Skin epidermis (tissue), 12 donors: ENCODE measurements around the gene USP38.
"Not testable (repeated sequence)": the region's sequence is repeated elsewhere in the genome, so short reads cannot be mapped to it uniquely, and the experiment has no call there.

Experiments used
- H3K27ac ChIP-seq, 21 experiments: fragments of 200-600 bp; sonication (generic) in 11 of 21; one replicate each; pipeline ENCODE4 v1.5.0; 2020; ENCODE audit warnings: mild to moderate bottlenecking in 3 of 21, inconsistent platforms in 2 of 21, moderate library complexity in 2 of 21
- H3K4me3 ChIP-seq, 7 experiments: fragments of 200-600 bp; sonication (generic) in 2 of 7; one replicate each; pipeline ENCODE4 v1.5.0; 2020; ENCODE audit warnings: inconsistent platforms in 2 of 7, mild to moderate bottlenecking in 2 of 7, moderate library complexity in 1 of 7

USP38 gene

GRCh38 chr4:143203577-143203976, 18.9 kb downstream of the USP38 start:
- no peak overlapping the region for H3K27ac ChIP-seq
- H3K4me3 ChIP-seq = no peak overlapping the region

DNA sequence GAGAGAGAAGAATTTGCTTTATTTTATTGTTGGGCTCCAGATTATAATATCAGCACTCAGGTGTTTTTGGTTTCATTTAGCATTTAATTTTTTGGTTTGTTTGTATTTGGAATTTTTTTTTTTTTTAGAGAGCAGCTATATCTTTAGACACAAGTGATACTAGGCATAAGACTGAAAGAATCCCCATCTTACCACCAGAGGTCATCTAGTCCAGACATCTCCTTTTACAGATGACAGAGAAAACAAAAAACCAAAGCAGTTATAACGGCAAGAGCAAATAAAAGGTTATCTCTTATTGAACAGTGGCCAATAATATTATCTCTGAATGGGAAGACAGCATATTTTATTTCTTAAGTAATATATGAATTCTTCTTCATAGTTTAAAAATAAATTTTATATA, 22.8 kb downstream of the USP38 start:
- Histone ChIP-seq H3K4me3 (no peak overlapping the region), H3K27ac (no peak overlapping the region)

DNA sequence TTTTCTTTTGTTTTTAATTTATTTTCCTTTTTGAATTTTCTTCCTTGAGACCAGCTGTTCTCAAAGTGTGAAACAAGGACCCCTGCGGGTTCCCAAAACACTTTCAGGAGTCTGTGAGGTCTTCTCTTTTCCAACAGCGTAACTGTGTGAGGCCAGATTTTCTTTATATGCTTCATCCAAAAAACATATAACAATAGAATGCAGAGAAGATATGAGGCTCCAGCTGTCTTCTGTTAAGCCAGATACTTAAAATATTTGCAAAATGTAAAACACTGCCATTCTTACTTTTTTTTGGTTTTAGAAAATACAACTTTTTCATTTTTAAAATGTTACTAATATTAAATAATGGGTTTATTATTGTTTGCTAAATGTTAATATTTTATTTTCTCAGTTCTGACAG, 27.8 kb downstream of the USP38 start:
- H3K27ac ChIP-seq = no peak overlapping the region
- no peak overlapping the region for H3K4me3 ChIP-seq

GRCh38 chr4:143215873-143216272, 31.2 kb downstream of the USP38 start:
- H3K27ac ChIP-seq = no peak overlapping the region
- H3K4me3 ChIP-seq = no peak overlapping the region

- no peak overlapping the region for H3K27ac ChIP-seq
Observed at GRCh38 chr4:143224255-143224654, 39.5 kb downstream of the USP38 start.

GRCh38 chr4:143225167-143225566, 40.5 kb downstream of the USP38 start:
- Histone ChIP-seq H3K4me3 (no peak overlapping the region), H3K27ac (no peak overlapping the region)

More at GRCh38 chr4:143224255-143224654, 39.5 kb downstream of the USP38 start:
- no peak overlapping the region for H3K4me3 ChIP-seq

GRCh38 chr4:143230683-143231082, 46.0 kb downstream of the USP38 start:
- H3K27ac ChIP-seq = no peak overlapping the region
- no peak overlapping the region for H3K4me3 ChIP-seq

DNA sequence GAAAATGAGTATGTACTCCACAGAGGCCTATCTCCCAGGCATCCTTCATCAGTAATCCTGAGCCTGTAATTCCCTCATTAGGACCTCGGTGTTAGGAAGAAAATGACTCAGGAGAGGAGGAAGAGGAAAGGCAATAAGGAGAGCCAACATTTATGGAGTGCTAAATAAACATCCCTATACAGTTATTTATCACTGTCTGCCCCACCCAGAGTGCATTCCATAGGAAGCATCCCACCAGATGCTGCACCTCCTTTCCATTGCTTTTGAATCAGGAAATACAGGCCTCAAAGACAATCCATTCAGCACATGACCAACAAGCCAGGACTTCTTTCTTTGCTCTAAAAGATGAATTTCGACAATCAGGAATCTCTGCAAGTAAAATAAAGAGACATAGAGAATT, 47.6 kb downstream of the USP38 start:
- Histone ChIP-seq H3K4me3 (no peak overlapping the region), H3K27ac (no peak overlapping the region)

DNA sequence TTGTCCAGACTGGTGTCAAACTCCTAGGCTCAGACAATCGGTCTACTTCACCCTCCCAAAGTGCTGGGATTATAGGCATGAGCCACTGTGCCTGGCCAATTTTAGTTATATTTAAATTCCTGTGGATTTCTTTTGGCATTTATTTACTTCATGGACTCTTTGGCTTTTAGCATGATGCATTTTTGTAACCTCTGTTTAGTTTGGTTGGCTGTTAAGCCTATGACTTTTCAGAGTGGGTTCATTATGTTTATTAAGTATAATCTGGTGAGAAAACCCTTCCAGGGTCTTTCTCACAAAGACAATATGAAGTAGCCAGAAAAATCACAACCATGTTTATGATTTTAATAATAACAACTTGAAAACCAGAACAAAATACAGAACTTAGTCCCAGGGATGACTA, 49.4 kb downstream of the USP38 start:
- Histone ChIP-seq H3K4me3 (no peak overlapping the region), H3K27ac (no peak overlapping the region)

GRCh38 chr4:143237195-143237594, 52.5 kb downstream of the USP38 start:
- not testable (repeated sequence) for H3K27ac ChIP-seq, H3K4me3 ChIP-seq

DNA sequence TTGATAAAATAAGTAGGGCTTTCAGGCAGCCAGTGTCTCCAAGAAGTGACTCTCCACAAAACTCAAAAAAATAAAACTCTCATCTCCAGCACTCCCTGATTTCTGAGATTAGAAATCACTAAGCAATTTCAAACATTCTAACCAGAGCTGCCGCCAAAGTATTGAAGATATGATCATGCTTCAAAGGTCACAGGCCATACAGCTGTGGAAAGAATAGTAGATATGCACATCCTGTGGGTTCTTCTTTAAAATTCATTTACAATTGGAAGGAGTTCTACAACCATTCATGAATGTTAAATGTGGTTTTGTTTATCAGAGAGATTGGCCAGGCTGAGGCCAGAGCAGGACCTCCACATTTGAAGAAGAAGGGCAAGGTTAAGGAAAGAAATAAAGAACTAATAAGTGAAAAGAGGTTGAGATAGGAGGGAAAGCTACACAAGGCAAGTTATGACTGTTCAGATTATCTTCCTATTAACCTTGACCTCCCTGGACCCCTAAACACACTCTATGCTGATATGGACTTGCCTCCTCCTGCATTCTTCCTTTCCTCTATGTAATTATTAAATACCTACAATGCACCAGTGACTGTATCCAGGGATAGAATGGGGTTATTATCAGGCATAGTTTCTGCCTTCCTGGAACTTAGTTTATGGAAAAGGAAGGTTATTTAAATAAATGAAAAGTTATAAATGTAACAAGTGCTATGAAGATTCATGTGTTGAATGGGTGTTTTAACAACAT, 56.4 kb downstream of the USP38 start:
- H3K4me3 ChIP-seq = no peak overlapping the region
- no peak overlapping the region for H3K27ac ChIP-seq

DNA sequence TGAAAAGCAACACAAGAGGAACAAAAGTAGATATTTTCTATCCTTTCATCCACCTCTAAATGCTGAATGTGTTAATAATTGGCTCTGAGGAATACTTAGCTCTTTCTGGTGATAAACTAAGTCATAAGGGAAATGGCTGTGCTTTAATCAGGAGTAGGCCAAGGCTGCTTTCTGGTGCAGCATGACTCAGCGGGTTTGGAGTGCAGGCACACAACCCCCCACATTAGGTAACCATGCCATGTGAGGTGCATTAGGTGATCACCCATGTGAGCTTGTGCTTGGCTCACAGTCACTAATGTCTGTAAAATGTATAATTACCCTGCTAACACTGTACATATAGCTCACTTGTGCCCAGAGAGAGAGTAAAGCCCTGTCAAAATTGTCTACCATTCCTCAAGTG, 57.2 kb downstream of the USP38 start:
- no peak overlapping the region for H3K27ac ChIP-seq
- H3K4me3 ChIP-seq = no peak overlapping the region

GRCh38 chr4:143243041-143243440, 58.3 kb downstream of the USP38 start:
- Histone ChIP-seq H3K4me3 (no peak overlapping the region), H3K27ac (no peak overlapping the region)

DNA sequence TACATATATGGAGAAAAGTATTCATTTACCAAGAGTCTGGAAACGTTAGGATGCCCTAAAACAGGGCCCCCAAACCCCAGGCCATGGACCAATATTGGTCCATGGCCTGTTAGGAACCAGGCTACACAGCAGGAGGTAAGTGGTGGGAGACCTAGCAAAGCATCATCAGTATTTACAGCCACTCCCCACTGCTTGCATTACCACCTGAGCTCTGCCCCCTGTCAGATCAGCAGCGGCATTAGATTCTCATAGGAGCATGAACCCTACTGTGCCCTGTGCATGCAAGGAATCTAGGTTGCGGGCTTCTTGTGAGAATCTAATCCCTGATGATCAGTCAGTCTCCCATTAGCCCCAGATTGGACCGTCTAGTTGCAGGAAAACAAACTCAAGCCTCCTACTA, 62.3 kb downstream of the USP38 start:
- no peak overlapping the region for H3K4me3 ChIP-seq
- no peak overlapping the region for H3K27ac ChIP-seq

GRCh38 chr4:143247866-143248265, 63.1 kb downstream of the USP38 start:
- H3K4me3 ChIP-seq = no peak overlapping the region
- H3K27ac ChIP-seq = no peak overlapping the region

DNA sequence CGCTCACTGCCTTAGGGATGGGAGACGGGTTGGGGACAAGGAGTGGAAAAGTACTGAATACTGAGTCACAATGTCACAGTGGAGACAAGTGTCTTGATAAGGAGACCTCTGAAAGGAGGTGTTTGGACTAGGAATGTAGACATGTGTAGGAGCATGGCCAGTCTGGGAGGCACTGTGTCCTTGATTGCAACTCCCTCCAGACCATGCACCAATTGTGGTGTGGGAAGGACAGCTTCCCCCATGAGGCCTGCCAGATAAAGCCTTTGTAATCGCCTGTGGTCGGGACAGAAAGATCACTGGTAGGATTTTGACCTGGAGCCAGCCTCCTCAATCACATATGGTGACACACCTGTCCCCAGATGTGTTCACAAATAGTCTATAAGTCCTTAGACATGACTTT, 64.1 kb downstream of the USP38 start:
- H3K27ac ChIP-seq = no peak overlapping the region
- no peak overlapping the region for H3K4me3 ChIP-seq

DNA sequence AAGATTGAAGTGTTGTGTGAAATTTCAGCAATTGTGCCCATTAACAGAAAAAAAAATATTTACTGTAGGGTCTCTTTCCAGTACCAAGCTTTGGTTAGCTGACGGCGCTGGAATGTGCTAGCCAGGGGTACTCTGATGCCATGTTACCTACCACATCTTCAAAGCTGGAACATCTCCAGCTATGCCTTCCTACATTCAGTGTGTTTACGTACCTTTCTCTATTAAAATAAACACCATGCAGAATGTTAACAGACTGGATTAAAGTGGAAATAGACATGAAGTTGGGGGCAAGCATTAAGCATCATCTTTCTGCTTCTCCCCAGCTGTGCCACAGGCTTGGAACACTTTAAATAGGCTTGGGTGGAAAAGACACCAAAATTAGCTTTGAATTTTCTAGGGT, 65.9 kb downstream of the USP38 start:
- no peak overlapping the region for H3K27ac ChIP-seq
- H3K4me3 ChIP-seq = no peak overlapping the region

- Histone ChIP-seq H3K4me3 (no peak overlapping the region), H3K27ac (no peak overlapping the region)
Observed at GRCh38 chr4:143251348-143251747, 66.6 kb downstream of the USP38 start.

GRCh38 chr4:143251779-143252178, 67.1 kb downstream of the USP38 start:
- Histone ChIP-seq H3K27ac (no peak overlapping the region), H3K4me3 (no peak overlapping the region)

GRCh38 chr4:143252478-143252877, 67.8 kb downstream of the USP38 start:
- H3K27ac ChIP-seq = no peak overlapping the region
- no peak overlapping the region for H3K4me3 ChIP-seq

- no peak overlapping the region for H3K4me3 ChIP-seq
- H3K27ac ChIP-seq = no peak overlapping the region
Observed at GRCh38 chr4:143253166-143253565, 68.4 kb downstream of the USP38 start.

GRCh38 chr4:143254491-143255226, 69.9 kb downstream of the USP38 start:
- no peak overlapping the region for H3K4me3 ChIP-seq
- H3K27ac ChIP-seq = no peak overlapping the region
